Breast epithelium (tissue), 3 donors: ENCODE data around the gene DHCR24.

Experiments used
- POLR2A ChIP-seq: fragments of 450-650 bp; IDR thresholded peaks from one replicate; pipeline ENCODE4 v1.6.1; 2016; ENCODE audit warnings: antibody characterized with exemption, mild to moderate bottlenecking, moderate library complexity
- POLR2AphosphoS5 ChIP-seq, 3 donors: sonication (generic); formaldehyde crosslinking; IDR thresholded peaks; one replicate each; pipeline ENCODE4 v1.6.1; 2017; ENCODE audit warnings: antibody characterized with exemption in 3 of 3
- TF ChIP-seq, protein P1 (sequence below), 3 donors: fragments of 450-650 bp; IDR thresholded peaks; one replicate each; pipeline ENCODE4 v1.5.1; 2016 to 2017; ENCODE audit warnings: antibody characterized with exemption in 3 of 3, mild to moderate bottlenecking in 3 of 3, moderate library complexity in 3 of 3

DNA sequence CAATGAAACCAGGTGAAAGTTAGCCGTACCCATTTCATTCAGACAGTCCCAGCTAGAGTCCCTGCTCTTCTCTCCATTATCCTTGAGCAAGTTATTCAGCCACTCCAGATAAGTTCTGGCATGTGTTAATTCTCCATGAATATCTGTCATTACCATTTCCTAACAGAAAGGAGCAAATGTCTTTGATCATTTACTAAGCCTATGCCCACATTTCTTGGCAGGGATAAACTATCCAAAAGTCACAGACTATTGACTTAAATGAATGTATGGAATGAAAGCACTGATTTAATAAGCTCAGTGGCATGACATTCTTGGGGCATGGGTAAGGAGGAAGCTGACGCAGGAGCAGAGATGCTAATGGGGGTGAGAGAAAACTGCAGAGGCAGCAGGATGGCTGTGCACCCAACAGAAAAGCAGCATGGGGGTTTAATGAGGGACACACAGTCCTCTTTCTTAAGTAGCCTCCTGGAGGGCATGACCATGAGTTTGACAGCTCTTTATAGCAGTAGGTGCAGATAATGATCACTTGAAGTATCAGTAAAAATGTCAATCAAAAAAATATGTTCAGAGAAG is 17.6 kb upstream of the DHCR24 start:
- TF ChIP-seq POLR2A, result no peak
- TF ChIP-seq, protein P1, sequence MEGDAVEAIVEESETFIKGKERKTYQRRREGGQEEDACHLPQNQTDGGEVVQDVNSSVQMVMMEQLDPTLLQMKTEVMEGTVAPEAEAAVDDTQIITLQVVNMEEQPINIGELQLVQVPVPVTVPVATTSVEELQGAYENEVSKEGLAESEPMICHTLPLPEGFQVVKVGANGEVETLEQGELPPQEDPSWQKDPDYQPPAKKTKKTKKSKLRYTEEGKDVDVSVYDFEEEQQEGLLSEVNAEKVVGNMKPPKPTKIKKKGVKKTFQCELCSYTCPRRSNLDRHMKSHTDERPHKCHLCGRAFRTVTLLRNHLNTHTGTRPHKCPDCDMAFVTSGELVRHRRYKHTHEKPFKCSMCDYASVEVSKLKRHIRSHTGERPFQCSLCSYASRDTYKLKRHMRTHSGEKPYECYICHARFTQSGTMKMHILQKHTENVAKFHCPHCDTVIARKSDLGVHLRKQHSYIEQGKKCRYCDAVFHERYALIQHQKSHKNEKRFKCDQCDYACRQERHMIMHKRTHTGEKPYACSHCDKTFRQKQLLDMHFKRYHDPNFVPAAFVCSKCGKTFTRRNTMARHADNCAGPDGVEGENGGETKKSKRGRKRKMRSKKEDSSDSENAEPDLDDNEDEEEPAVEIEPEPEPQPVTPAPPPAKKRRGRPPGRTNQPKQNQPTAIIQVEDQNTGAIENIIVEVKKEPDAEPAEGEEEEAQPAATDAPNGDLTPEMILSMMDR (IDR thresholded peaks at IDR 0.05), result no peak
- TF ChIP-seq POLR2AphosphoS5 (IDR thresholded peaks at IDR 0.05), result no peak
